Measurements from ENCODE around the gene WDCP. TPM values are rescaled to one million over a fixed set of nuclear protein-coding genes. Genes with fewer than 3 reads are reported as not detected.
A peak's percentile ranks its signal among the peaks of the same experiment; 100 is the strongest.

The WDCP gene
- total and polyA plus RNA-seq, 5 donors from 2014 or later: 3.4 to 11.0 (median 5.3) TPM

DNA sequence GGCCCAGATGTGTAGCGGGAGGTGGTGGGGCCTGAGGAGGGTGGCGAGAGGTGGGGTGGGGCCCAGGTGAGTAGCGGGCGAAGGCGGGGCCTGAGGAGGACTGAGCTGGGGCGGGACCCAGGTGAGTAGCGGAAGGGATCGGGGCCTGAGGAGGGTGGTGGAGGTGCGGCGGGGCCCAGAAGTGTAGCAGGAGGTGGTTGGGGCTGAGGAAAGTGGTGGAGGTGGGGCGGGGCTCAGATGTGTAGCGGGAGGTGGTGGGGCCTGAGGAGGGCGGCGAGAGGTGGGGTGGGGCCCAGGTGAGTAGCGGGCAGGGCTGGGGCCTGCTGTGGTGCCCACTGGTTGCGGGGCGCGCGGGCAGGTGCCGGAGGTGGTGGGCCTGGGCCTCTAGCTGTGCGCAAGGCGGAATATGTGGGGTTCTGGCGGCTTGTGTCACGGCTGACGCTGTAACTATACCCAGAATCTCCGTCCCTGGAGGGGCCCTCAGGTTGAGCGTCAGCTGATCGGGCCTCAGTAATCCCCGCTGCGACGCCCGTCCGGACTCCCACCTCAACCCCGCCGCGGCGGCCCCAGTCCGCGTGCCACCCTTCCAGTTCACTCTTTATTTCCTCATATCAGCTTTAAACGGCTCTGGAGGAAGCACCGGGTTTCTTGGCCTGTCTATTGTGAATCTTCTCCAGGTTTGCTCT is 29.8 kb upstream of the WDCP start:
- Mint-ChIP-seq H3K27me3 (no peaks in the 10 kb centered on the region), H3K4me1 (peaks cover 5 to 42% (median 26%) of the 10 kb centered on the region in 4 donors), H3K4me3 (peak overlapping the region; percentile 98 to 100 (median 98)), H3K9me3 (peaks cover 0 to 2% (median 0%) of the 10 kb centered on the region in 7 donors), H3K27ac (peak overlapping the region in 2 of 3 donors; percentile 99 to 100), H3K36me3 (peaks cover 21% of the 10 kb centered on the region)
- peak overlapping the region; percentile 88 for H3K27ac ChIP-seq (ENCODE audit: insufficient read depth, low read length, poor library complexity, severe bottlenecking)
- peaks cover 18% of the 10 kb centered on the region for H3K36me3 ChIP-seq (ENCODE audit: control insufficient read depth, insufficient read depth, low read length)
- peak overlapping the region; percentile 19 for H3K4me3 ChIP-seq (ENCODE audit: low read depth, low read length)
- ATAC-seq (ENCODE audit: low read depth in 2 of 2) (peak in 1 of 2 donors; percentile 13), DNase-seq (no peak)
- no peaks in the 10 kb centered on the region for H3K27me3 ChIP-seq (ENCODE audit: control insufficient read depth, insufficient read depth, low read length)
- H3K9me3 ChIP-seq (ENCODE audit: control insufficient read depth in 2 of 2, low read length in 2 of 2): no peaks in the 10 kb centered on the region
- H3K4me1 ChIP-seq (ENCODE audit: control insufficient read depth, insufficient read depth, low read length, poor library complexity, severe bottlenecking): peaks cover 17% of the 10 kb centered on the region

DNA sequence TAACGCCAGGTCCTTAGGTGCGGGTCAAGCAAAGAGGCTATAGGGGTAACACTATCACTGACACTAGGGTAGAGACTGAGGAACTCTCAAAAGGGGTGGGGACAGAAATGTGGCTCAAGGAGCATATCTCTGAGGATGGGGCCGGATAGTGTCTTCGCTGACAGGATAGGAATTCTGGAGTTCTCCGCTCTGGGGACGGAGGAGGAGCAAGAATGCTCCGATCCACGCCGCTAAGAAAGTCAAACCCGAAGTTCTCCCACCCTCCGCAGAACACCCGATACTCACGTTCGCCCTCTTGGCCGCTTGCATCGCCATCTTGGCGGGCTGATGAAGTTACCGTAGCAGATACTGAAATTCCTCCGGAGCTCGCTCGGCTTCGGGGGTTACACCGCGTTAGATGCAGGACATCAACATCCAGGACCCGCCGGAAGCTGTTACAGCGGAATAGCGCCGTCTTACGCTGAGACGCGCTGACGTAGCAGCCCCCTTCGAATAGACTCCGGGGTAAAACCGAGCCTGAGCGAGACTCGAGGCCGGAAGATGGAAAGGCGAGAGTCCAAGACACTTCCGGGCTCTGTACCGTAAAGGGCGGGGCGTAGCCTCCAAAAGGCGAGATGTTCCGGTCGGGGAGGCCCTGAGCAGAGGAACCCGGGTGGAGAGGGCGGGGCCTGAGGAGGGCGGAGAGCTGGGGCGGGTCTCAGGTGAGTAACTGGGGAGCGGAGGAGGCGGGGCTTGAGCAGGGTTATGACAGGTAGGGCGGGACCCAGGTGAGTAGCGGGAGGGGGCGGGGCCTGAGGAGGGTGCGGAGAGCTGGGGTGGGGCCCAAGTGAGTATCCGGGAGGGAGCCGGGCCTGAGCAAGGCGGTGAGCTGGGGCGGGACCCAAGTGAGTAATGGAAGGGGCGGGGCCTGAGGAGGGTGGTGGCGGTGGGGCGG is 29.0 kb upstream of the WDCP start, which contains the start of gene SF3B6:
Gene SF3B6 (minus strand): TSS at position 412 of the 934 bp plus-strand sequence. CDS start 97 bp downstream, at position 315.
- Mint-ChIP-seq H3K9me3 (peaks cover 0 to 2% (median 0%) of the 10 kb centered on the region in 7 donors), H3K27ac (peak within 1 kb of the TSS; percentile 96 to 100 (median 99)), H3K36me3 (peaks cover 20% of the 10 kb centered on the region), H3K4me3 (peak within 1 kb of the TSS; percentile 98 to 100 (median 98)), H3K27me3 (no peaks in the 10 kb centered on the region), H3K4me1 (peaks cover 5 to 42% (median 26%) of the 10 kb centered on the region in 4 donors)
- peak; percentile 99 to 100 (median 100) for DNase-seq
- H3K27ac ChIP-seq (ENCODE audit: insufficient read depth, low read length, poor library complexity, severe bottlenecking): peak within 1 kb of the TSS; percentile 88
- H3K4me1 ChIP-seq (ENCODE audit: control insufficient read depth, insufficient read depth, low read length, poor library complexity, severe bottlenecking): peaks cover 17% of the 10 kb centered on the region
- H3K9me3 ChIP-seq (ENCODE audit: control insufficient read depth in 2 of 2, low read length in 2 of 2): no peaks in the 10 kb centered on the region
- peak; percentile 84 to 87 for ATAC-seq (ENCODE audit: low read depth in 2 of 2)
- peaks cover 25% of the 10 kb centered on the region for H3K36me3 ChIP-seq (ENCODE audit: control insufficient read depth, insufficient read depth, low read length)
- no peaks in the 10 kb centered on the region for H3K27me3 ChIP-seq (ENCODE audit: control insufficient read depth, insufficient read depth, low read length)
- H3K4me3 ChIP-seq (ENCODE audit: low read depth, low read length): peak within 1 kb of the TSS; percentile 90

DNA sequence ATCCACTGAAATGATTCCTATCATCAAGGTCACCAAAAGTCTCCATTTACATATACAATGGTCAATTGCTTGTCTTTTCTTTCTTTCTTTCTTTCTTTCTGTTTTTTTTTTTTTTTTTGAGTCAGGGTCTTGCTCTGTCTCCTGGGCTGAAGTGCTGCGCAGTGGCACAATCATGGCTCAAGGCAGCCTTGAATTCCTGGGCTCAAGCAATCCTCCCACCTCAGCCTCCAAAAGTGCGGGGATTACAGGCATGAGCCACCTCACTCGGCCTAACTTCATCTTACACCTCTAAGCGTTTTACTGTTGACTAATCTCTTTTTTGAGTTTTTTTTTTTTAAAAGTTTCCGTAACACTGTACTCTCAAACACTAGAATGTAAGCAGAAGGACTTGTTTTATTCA is 28.1 kb upstream of the WDCP start:
- H3K27me3 ChIP-seq (ENCODE audit: control insufficient read depth, insufficient read depth, low read length): no peaks in the 10 kb centered on the region
- Mint-ChIP-seq H3K9me3 (peaks cover 0 to 2% (median 0%) of the 10 kb centered on the region in 7 donors), H3K4me1 (peaks cover 5 to 42% (median 25%) of the 10 kb centered on the region in 4 donors), H3K4me3 (peak overlapping the region; percentile 98 to 100 (median 98)), H3K36me3 (peaks cover 20% of the 10 kb centered on the region), H3K27me3 (no peaks in the 10 kb centered on the region), H3K27ac (peak overlapping the region; percentile 63 to 99 (median 96))
- DNase-seq: no peak
- no peak for ATAC-seq (ENCODE audit: low read depth in 2 of 2)
- no peaks in the 10 kb centered on the region for H3K9me3 ChIP-seq (ENCODE audit: control insufficient read depth in 2 of 2, low read length in 2 of 2)
- peak overlapping the region; percentile 90 for H3K4me3 ChIP-seq (ENCODE audit: low read depth, low read length)
- peak overlapping the region; percentile 88 for H3K27ac ChIP-seq (ENCODE audit: insufficient read depth, low read length, poor library complexity, severe bottlenecking)
- H3K4me1 ChIP-seq (ENCODE audit: control insufficient read depth, insufficient read depth, low read length, poor library complexity, severe bottlenecking): peaks cover 17% of the 10 kb centered on the region
- H3K36me3 ChIP-seq (ENCODE audit: control insufficient read depth, insufficient read depth, low read length): peaks cover 25% of the 10 kb centered on the region

DNA sequence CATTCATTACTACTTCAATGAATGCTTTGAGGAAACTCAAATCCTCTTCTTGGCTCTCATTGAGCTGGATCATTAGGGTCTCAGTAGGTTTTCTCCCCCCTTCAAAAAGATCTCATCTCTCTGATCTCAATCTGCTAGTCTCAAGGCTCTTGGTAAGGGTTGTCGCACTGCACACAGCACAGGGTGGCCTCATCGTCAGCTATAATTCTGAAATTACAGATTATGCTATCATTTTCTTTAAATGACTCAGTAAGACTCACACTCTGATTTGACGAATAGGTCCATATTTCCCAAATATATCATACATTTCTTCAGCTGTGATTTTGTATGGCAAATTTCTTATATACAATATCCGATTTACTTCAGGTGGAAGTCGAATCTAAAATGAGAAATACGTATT is 26.6 kb upstream of the WDCP start:
- H3K4me1 ChIP-seq (ENCODE audit: control insufficient read depth, insufficient read depth, low read length, poor library complexity, severe bottlenecking): peaks cover 17% of the 10 kb centered on the region
- peaks cover 39% of the 10 kb centered on the region for H3K36me3 ChIP-seq (ENCODE audit: control insufficient read depth, insufficient read depth, low read length)
- Mint-ChIP-seq H3K4me1 (peaks cover 5 to 42% (median 25%) of the 10 kb centered on the region in 4 donors), H3K4me3 (peak overlapping the region in 3 of 4 donors; percentile 10 to 91 (median 49)), H3K27me3 (no peaks in the 10 kb centered on the region), H3K27ac (no peak overlapping the region), H3K36me3 (peaks cover 20% of the 10 kb centered on the region), H3K9me3 (peaks cover 0 to 2% (median 0%) of the 10 kb centered on the region in 7 donors)
- no peak overlapping the region for H3K4me3 ChIP-seq (ENCODE audit: low read depth, low read length)
- no peaks in the 10 kb centered on the region for H3K9me3 ChIP-seq (ENCODE audit: control insufficient read depth in 2 of 2, low read length in 2 of 2)
- ATAC-seq (ENCODE audit: low read depth in 2 of 2) (no peak), DNase-seq (no peak)
- peak overlapping the region; percentile 8 for H3K27ac ChIP-seq (ENCODE audit: insufficient read depth, low read length, poor library complexity, severe bottlenecking)
- no peaks in the 10 kb centered on the region for H3K27me3 ChIP-seq (ENCODE audit: control insufficient read depth, insufficient read depth, low read length)

DNA sequence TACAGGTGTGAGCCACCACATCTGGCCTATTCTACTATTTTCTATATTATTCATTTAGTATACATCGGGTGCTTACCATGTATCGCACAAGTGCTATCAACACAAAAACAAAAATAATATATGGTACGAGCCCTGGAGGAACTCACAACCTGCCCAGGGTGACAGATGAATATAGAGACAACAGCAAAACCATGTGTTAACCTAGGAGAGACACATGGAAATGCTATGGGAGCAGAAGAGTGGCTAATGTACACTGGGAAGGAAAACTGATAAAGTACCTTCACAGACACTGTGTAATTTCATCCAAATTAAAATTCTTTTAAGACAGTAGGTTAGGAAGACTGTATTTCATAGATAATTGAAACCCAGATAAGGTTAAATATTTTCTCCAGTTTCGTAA is 25.1 kb upstream of the WDCP start:
- Histone ChIP-seq H3K9me3 (ENCODE audit: control insufficient read depth in 2 of 2, low read length in 2 of 2) (no peaks in the 10 kb centered on the region), H3K4me3 (ENCODE audit: low read depth, low read length) (no peak overlapping the region), H3K27ac (ENCODE audit: insufficient read depth, low read length, poor library complexity, severe bottlenecking) (no peak overlapping the region), H3K27me3 (ENCODE audit: control insufficient read depth, insufficient read depth, low read length) (no peaks in the 10 kb centered on the region), H3K36me3 (ENCODE audit: control insufficient read depth, insufficient read depth, low read length) (peaks cover 47% of the 10 kb centered on the region), H3K4me1 (ENCODE audit: control insufficient read depth, insufficient read depth, low read length, poor library complexity, severe bottlenecking) (peaks cover 12% of the 10 kb centered on the region)
- Mint-ChIP-seq H3K27me3 (no peaks in the 10 kb centered on the region), H3K4me3 (peak overlapping the region in 1 of 4 donors; percentile 7), H3K36me3 (peaks cover 22% of the 10 kb centered on the region), H3K27ac (peak overlapping the region in 1 of 3 donors; percentile 28), H3K4me1 (peaks cover 5 to 34% (median 23%) of the 10 kb centered on the region in 4 donors), H3K9me3 (peaks cover 0 to 2% (median 0%) of the 10 kb centered on the region in 7 donors)
- ATAC-seq (ENCODE audit: low read depth in 2 of 2) (no peak), DNase-seq (no peak)

DNA sequence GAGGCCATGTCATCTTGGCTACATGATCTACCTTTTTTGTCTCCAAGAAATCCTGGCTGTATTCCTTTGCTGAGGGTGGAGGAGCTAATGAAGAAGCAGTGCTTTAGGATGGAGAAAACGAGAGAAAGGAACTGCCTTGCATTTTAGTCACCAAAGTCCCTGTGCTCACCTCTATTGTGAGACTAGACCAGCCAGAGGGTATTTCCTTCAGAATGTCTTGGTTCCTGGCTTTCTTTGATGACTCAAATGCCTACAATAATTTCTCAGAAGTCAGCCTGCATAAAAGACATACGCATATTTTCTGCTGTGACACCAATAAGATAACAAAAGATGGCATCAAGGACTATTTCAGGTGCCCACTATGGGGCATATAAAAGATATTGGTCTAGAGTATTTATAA is 18.1 kb upstream of the WDCP start:
- no peak for ATAC-seq (ENCODE audit: low read depth in 2 of 2)
- no peaks in the 10 kb centered on the region for H3K27me3 ChIP-seq (ENCODE audit: control insufficient read depth, insufficient read depth, low read length)
- H3K36me3 ChIP-seq (ENCODE audit: control insufficient read depth, insufficient read depth, low read length): peaks cover 33% of the 10 kb centered on the region
- no peaks in the 10 kb centered on the region for H3K9me3 ChIP-seq (ENCODE audit: control insufficient read depth in 2 of 2, low read length in 2 of 2)
- no peaks in the 10 kb centered on the region for H3K4me1 ChIP-seq (ENCODE audit: control insufficient read depth, insufficient read depth, low read length, poor library complexity, severe bottlenecking)
- H3K27me3 Mint-ChIP-seq: no peaks in the 10 kb centered on the region
- H3K9me3 Mint-ChIP-seq: no peaks in the 10 kb centered on the region
- no peak overlapping the region for H3K27ac Mint-ChIP-seq
- H3K4me1 Mint-ChIP-seq: no peaks in the 10 kb centered on the region
- H3K4me3 Mint-ChIP-seq: no peak overlapping the region
- H3K36me3 Mint-ChIP-seq: peaks cover 5% of the 10 kb centered on the region
- no peak overlapping the region for H3K4me3 ChIP-seq (ENCODE audit: low read depth, low read length)
- DNase-seq: no peak
- no peak overlapping the region for H3K27ac ChIP-seq (ENCODE audit: insufficient read depth, low read length, poor library complexity, severe bottlenecking)

DNA sequence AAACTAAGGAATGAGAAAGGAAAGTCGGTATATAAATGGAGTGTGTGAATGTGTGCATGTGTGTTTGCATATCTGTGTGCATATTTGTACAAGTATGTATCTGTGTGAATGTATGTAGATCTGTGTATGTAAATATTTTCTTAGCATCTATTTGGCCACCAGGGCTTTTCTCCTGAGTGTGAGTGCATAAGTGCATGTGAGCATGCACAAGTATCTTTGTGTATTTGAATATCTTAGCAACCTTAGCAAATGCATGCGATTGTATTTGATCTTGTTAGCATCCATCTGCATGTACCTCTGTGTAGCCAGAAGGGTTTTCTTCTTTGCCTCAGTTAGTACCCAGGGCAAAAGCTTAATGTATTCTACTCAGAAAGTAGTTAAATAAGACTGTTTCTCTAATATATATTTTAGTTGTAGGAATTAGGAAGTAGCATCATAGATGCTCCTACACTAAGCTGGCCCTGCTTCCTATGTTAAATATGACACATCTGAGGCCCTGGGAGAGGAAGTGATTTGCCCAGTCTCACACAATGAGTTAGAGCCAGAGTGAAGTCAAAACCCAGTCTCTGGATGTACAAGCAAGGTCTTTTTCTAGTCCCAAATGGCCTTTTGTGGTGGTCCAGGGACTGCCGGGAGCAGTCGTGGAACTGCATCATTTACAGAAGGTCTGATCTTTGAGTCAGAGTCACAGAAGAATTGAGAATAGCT is 11.5 kb upstream of the WDCP start:
- peaks cover 5% of the 10 kb centered on the region for H3K27me3 Mint-ChIP-seq
- no peaks in the 10 kb centered on the region for H3K36me3 Mint-ChIP-seq
- Histone ChIP-seq H3K4me1 (ENCODE audit: control insufficient read depth, insufficient read depth, low read length, poor library complexity, severe bottlenecking) (no peaks in the 10 kb centered on the region), H3K4me3 (ENCODE audit: low read depth, low read length) (no peak overlapping the region), H3K36me3 (ENCODE audit: control insufficient read depth, insufficient read depth, low read length) (no peaks in the 10 kb centered on the region), H3K27ac (ENCODE audit: insufficient read depth, low read length, poor library complexity, severe bottlenecking) (no peak overlapping the region), H3K9me3 (ENCODE audit: control insufficient read depth in 2 of 2, low read length in 2 of 2) (no peaks in the 10 kb centered on the region), H3K27me3 (ENCODE audit: control insufficient read depth, insufficient read depth, low read length) (no peaks in the 10 kb centered on the region)
- H3K27ac Mint-ChIP-seq: no peak overlapping the region
- peaks cover 0 to 2% (median 0%) of the 10 kb centered on the region in 7 donors for H3K9me3 Mint-ChIP-seq
- H3K4me3 Mint-ChIP-seq: no peak overlapping the region
- no peak for ATAC-seq (ENCODE audit: low read depth in 2 of 2)
- no peak for DNase-seq
- H3K4me1 Mint-ChIP-seq: no peaks in the 10 kb centered on the region

Measured in CD4-positive, CD25-positive, alpha-beta regulatory T cell (primary cell).